MM.1S (cell line): ENCODE measurements around the gene NKX6-2.

Experiments used
- DNase-seq: peaks from one replicate; pipeline ENCODE4 v3.0.0-alpha.2; 2015
- H2AFZ ChIP-seq: fragments of 300-600 bp; sonication (generic); 2 replicates; pipeline ENCODE4 v1.6.0; 2016; ENCODE audit warnings: antibody characterized with exemption, low read length
- H3F3A ChIP-seq: fragments of 300-600 bp; sonication (generic); 2 replicates; pipeline ENCODE4 v1.6.1; 2016; ENCODE audit warnings: mild to moderate bottlenecking, antibody characterized with exemption, low read length, moderate library complexity, mixed read lengths; ENCODE audit not compliant: insufficient read depth
- H3K27ac ChIP-seq: fragments of 300-600 bp; sonication (generic); 2 replicates; pipeline ENCODE4 v1.5.1; 2016; ENCODE audit warnings: mild to moderate bottlenecking, low read length
- H3K27me3 ChIP-seq: fragments of 300-600 bp; sonication (generic); replicated peaks from 2 replicates; pipeline ENCODE4 v1.6.0; 2016; ENCODE audit warnings: low read length; ENCODE audit not compliant: insufficient read depth
- H3K36me3 ChIP-seq: fragments of 300-600 bp; sonication (generic); replicated peaks from 2 replicates; pipeline ENCODE4 v1.6.1; 2016; ENCODE audit warnings: mild to moderate bottlenecking, low read length, mixed read lengths; ENCODE audit not compliant: insufficient read depth
- H3K4me1 ChIP-seq: fragments of 300-600 bp; sonication (generic); 2 replicates; pipeline ENCODE4 v1.6.1; 2016; ENCODE audit warnings: low read length, mixed read lengths
- H3K4me2 ChIP-seq: fragments of 300-600 bp; sonication (generic); 2 replicates; pipeline ENCODE4 v1.6.0; 2016; ENCODE audit warnings: low read depth, low read length
- H3K4me3 ChIP-seq: fragments of 300-600 bp; sonication (generic); 2 replicates; pipeline ENCODE4 v1.5.1; 2016; ENCODE audit warnings: low read length, mixed read lengths
- H3K79me2 ChIP-seq: fragments of 300-600 bp; sonication (generic); 2 replicates; pipeline ENCODE4 v1.6.1; 2016; ENCODE audit warnings: mixed run types, low read length, mixed read lengths
- H3K9ac ChIP-seq: fragments of 300-600 bp; sonication (generic); 2 replicates; pipeline ENCODE4 v1.6.1; 2016; ENCODE audit warnings: low read length, mixed read lengths
- H3K9me2 ChIP-seq: fragments of 300-600 bp; sonication (generic); replicated peaks from 2 replicates; pipeline ENCODE4 v1.6.1; 2016; ENCODE audit warnings: mild to moderate bottlenecking, low read length, mixed read lengths; ENCODE audit not compliant: insufficient read depth
- H3K9me3 ChIP-seq: fragments of 300-600 bp; sonication (generic); replicated peaks from 2 replicates; pipeline ENCODE4 v1.6.1; 2016; ENCODE audit warnings: mild to moderate bottlenecking, low read length, mixed read lengths; ENCODE audit not compliant: insufficient read depth
- H4K20me1 ChIP-seq: fragments of 300-600 bp; sonication (generic); 2 replicates; pipeline ENCODE4 v1.6.1; 2016; ENCODE audit warnings: mild to moderate bottlenecking, low read length, moderate library complexity, mixed read lengths; ENCODE audit not compliant: insufficient read depth
- EZH2 ChIP-seq: fragments of 300-600 bp; sonication (generic); optimal IDR thresholded peaks from 2 replicates; pipeline ENCODE3; 2017; ENCODE audit warnings: low read depth, mild to moderate bottlenecking, antibody characterized with exemption, low read length, mixed read lengths
- EZH2phosphoT487 ChIP-seq: fragments of 300-600 bp; sonication (generic); IDR thresholded peaks from 2 replicates; pipeline ENCODE4 v1.6.1; 2018; ENCODE audit warnings: antibody characterized with exemption, low read length
- TF ChIP-seq, protein P1 (sequence below): fragments of 300-600 bp; sonication (generic); IDR thresholded peaks from 2 replicates; pipeline ENCODE4 v1.5.1; 2016; ENCODE audit warnings: antibody characterized with exemption, low read length, mixed read lengths

NKX6-2 gene

GRCh38 chr10:132756591-132756990 lies 29.4 kb downstream of the NKX6-2 start:
- Histone ChIP-seq H3K4me3 (no peak overlapping the region), H3K4me1 (no peaks in the 10 kb centered on the region), H3K9me3 (no peaks in the 10 kb centered on the region), H3K9me2 (no peaks in the 10 kb centered on the region), H3K36me3 (no peaks in the 10 kb centered on the region), H3K79me2 (no peaks in the 10 kb centered on the region), H2AFZ (no peak overlapping the region), H3F3A (no peaks in the 10 kb centered on the region), H3K4me2 (no peak overlapping the region), H3K27me3 (no peaks in the 10 kb centered on the region), H3K27ac (no peak overlapping the region), H3K9ac (no peak overlapping the region), H4K20me1 (no peaks in the 10 kb centered on the region)
- DNase-seq: no peak
- TF ChIP-seq EZH2: no peak
- no peak for TF ChIP-seq EZH2phosphoT487

DNA sequence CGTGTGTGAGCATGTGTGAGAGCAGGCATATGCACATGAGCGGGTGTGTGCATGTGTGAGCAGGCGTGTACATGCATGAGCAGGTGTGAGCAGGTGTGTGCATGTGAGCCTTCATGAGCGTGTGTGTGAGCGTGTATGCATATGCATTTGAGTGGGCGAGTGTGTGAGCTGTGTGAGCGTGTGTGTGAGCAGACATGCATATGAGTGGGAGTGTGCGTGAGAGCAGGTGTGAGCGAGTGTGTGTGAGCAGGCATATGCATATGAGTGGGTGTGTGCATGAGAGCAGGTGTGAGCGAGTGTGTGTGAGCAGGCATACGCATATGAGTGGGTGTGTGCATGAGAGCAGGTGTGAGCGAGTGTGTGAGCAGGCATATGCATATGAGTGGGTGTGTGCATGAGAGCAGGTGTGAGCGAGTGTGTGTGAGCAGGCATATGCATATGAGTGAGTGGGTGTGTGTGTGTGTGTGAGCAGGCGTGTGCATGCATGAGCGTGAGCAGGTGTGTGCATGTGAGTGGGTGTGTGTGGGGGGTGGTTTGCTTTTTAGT lies 30.7 kb downstream of the NKX6-2 start:
- no peaks in the 10 kb centered on the region for H3K27me3 ChIP-seq
- H3K27ac ChIP-seq: no peak overlapping the region
- no peaks in the 10 kb centered on the region for H3K9me3 ChIP-seq
- no peaks in the 10 kb centered on the region for H3K9me2 ChIP-seq
- H3K4me1 ChIP-seq: no peaks in the 10 kb centered on the region
- H3K4me3 ChIP-seq: no peak overlapping the region
- H3K9ac ChIP-seq: no peak overlapping the region
- H3K79me2 ChIP-seq: no peaks in the 10 kb centered on the region
- H3F3A ChIP-seq: no peaks in the 10 kb centered on the region
- H3K4me2 ChIP-seq: no peak overlapping the region
- H4K20me1 ChIP-seq: no peaks in the 10 kb centered on the region
- no peak for DNase-seq
- H3K36me3 ChIP-seq: no peaks in the 10 kb centered on the region
- TF ChIP-seq, protein P1, sequence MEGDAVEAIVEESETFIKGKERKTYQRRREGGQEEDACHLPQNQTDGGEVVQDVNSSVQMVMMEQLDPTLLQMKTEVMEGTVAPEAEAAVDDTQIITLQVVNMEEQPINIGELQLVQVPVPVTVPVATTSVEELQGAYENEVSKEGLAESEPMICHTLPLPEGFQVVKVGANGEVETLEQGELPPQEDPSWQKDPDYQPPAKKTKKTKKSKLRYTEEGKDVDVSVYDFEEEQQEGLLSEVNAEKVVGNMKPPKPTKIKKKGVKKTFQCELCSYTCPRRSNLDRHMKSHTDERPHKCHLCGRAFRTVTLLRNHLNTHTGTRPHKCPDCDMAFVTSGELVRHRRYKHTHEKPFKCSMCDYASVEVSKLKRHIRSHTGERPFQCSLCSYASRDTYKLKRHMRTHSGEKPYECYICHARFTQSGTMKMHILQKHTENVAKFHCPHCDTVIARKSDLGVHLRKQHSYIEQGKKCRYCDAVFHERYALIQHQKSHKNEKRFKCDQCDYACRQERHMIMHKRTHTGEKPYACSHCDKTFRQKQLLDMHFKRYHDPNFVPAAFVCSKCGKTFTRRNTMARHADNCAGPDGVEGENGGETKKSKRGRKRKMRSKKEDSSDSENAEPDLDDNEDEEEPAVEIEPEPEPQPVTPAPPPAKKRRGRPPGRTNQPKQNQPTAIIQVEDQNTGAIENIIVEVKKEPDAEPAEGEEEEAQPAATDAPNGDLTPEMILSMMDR: no peak
- no peak for TF ChIP-seq EZH2phosphoT487
- no peak for TF ChIP-seq EZH2
- H2AFZ ChIP-seq: no peak overlapping the region

DNA sequence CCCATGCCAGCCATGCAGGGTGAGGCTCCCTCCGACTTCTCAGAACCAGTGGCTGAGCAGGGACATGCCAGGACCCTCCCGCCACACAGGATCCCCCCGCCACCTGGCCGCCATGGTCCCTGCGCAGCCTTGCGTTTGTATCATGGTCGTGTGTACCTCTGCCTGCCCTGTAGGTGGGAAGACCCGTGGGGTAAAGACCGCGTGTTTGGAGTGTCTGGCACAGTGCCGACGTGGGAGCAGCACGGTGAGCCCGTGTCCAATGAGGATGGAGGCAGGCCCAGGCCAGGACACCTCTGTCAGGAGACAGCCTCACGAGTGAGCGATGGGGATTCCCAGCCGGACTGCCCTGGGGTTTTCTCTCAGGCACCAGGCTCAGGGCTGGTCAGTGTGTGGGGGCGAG lies 31.9 kb downstream of the NKX6-2 start:
- DNase-seq: no peak
- H3K27ac ChIP-seq: no peak overlapping the region
- no peaks in the 10 kb centered on the region for H4K20me1 ChIP-seq
- H3F3A ChIP-seq: no peaks in the 10 kb centered on the region
- no peak overlapping the region for H2AFZ ChIP-seq
- TF ChIP-seq, protein P1: no peak
- TF ChIP-seq EZH2phosphoT487 (no peak), EZH2 (no peak)
- H3K9me3 ChIP-seq: no peaks in the 10 kb centered on the region
- no peak overlapping the region for H3K9ac ChIP-seq
- H3K4me3 ChIP-seq: no peak overlapping the region
- no peak overlapping the region for H3K4me2 ChIP-seq
- no peaks in the 10 kb centered on the region for H3K79me2 ChIP-seq
- no peaks in the 10 kb centered on the region for H3K27me3 ChIP-seq
- H3K9me2 ChIP-seq: no peaks in the 10 kb centered on the region
- no peaks in the 10 kb centered on the region for H3K36me3 ChIP-seq
- H3K4me1 ChIP-seq: no peaks in the 10 kb centered on the region

DNA sequence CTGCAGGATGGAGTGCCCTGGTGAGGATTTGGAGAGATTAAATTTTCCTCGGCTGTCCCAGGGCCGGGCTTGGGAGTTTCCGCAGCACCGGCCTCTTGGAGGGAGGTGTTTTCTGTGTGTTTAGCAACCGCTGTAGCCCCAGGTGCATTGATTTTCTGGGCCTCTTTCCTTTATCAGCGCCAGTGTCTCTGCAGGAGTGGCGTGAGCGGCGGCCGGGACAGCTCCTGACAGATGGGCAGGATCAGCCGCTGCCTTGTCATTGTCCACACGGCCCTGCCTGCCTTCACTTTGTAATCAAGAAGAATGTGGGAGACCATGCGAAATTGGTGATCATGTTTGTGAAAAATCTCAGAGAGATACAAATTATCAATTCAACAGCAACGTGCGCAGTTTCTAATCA lies 32.4 kb downstream of the NKX6-2 start:
- no peaks in the 10 kb centered on the region for H3K4me1 ChIP-seq
- no peaks in the 10 kb centered on the region for H3K79me2 ChIP-seq
- no peak overlapping the region for H3K27ac ChIP-seq
- no peaks in the 10 kb centered on the region for H3K27me3 ChIP-seq
- no peaks in the 10 kb centered on the region for H4K20me1 ChIP-seq
- no peaks in the 10 kb centered on the region for H3K36me3 ChIP-seq
- DNase-seq: no peak
- H3K9ac ChIP-seq: no peak overlapping the region
- H3F3A ChIP-seq: no peaks in the 10 kb centered on the region
- H3K9me2 ChIP-seq: no peaks in the 10 kb centered on the region
- no peak overlapping the region for H3K4me2 ChIP-seq
- H3K9me3 ChIP-seq: no peaks in the 10 kb centered on the region
- TF ChIP-seq, protein P1: no peak
- no peak for TF ChIP-seq EZH2
- TF ChIP-seq EZH2phosphoT487: no peak
- H2AFZ ChIP-seq: no peak overlapping the region
- H3K4me3 ChIP-seq: no peak overlapping the region
